Osteoblast (primary cell): ENCODE results near the gene MPI. TPM values are rescaled to one million over a fixed set of nuclear protein-coding genes. Genes with fewer than 3 reads are reported as not detected.

ENCODE experiments used
- DNase-seq: peaks from one replicate; pipeline ENCODE4 v3.0.0; 2011; ENCODE audit warnings: low spot score, mixed read lengths; ENCODE audit not compliant: insufficient read length; ENCODE audit errors: missing footprints
- H2AFZ ChIP-seq: 2 replicates; pipeline ENCODE4 v1.6.0; 2011; ENCODE audit warnings: mild to moderate bottlenecking, low read length
- H3K27ac ChIP-seq: 2 replicates; pipeline ENCODE4 v1.5.1; 2011; ENCODE audit warnings: mild to moderate bottlenecking, low read depth, low read length, moderate library complexity
- H3K27me3 ChIP-seq: 2 replicates; pipeline ENCODE4 v1.6.0; 2012; ENCODE audit warnings: mild to moderate bottlenecking, control low read depth, inconsistent platforms, low read length, moderate library complexity; ENCODE audit not compliant: insufficient read depth
- H3K36me3 ChIP-seq: 2 replicates; pipeline ENCODE4 v1.5.1; 2011; ENCODE audit warnings: mild to moderate bottlenecking, low read length, control low read depth, moderate library complexity; ENCODE audit not compliant: insufficient read depth
- H3K4me1 ChIP-seq: 2 replicates; pipeline ENCODE4 v1.5.1; 2011; ENCODE audit warnings: mild to moderate bottlenecking, low read length, control low read depth, moderate library complexity; ENCODE audit not compliant: insufficient read depth
- H3K4me2 ChIP-seq: 2 replicates; pipeline ENCODE4 v1.6.0; 2011; ENCODE audit warnings: mild to moderate bottlenecking, low read length; ENCODE audit not compliant: insufficient read depth
- H3K4me3 ChIP-seq: fragments of 200-600 bp; sonication (generic); 3 replicates; pipeline ENCODE4 v1.5.1; 2012; ENCODE audit warnings: mild to moderate bottlenecking, low read length, inconsistent platforms; ENCODE audit not compliant: insufficient read depth
- H3K79me2 ChIP-seq: 2 replicates; pipeline ENCODE4 v1.6.0; 2012; ENCODE audit warnings: mild to moderate bottlenecking, low read length, control low read depth, inconsistent platforms; ENCODE audit not compliant: insufficient read depth
- H3K9me3 ChIP-seq: 2 replicates; pipeline ENCODE4 v1.5.1; 2011; ENCODE audit warnings: low read depth, low read length, control low read depth
- H4K20me1 ChIP-seq: 2 replicates; pipeline ENCODE4 v1.6.0; 2012; ENCODE audit warnings: mild to moderate bottlenecking, low read length, control low read depth; ENCODE audit not compliant: insufficient read depth
- small RNA-seq: library from RNA; depleted of rRNA; stranded (forward); fragments of <200 nt; gene quantifications from one replicate; pipeline ENCODE3, GENCODE V24; 2012
- total RNA-seq: library from RNA; depleted of rRNA; stranded (reverse); fragments of >200 nt; gene quantifications from 2 replicates; pipeline ENCODE4 v1.2.3, GENCODE V29; 2012
- TF ChIP-seq, protein P1 (sequence below): IDR thresholded peaks from 2 replicates; pipeline ENCODE4 v1.5.1; 2011; ENCODE audit warnings: mild to moderate bottlenecking, low read depth, low read length, moderate library complexity; ENCODE audit errors: extremely low read depth

MPI gene
- total RNA-seq, 1 donor, result 54.3 TPM

- H3K27me3 ChIP-seq, result peaks cover 2% of the 10 kb centered on the region
- no peaks in the 10 kb centered on the region for H4K20me1 ChIP-seq
- H3K9me3 ChIP-seq, result no peaks in the 10 kb centered on the region
- no peak overlapping the region for H3K4me3 ChIP-seq
- no peaks in the 10 kb centered on the region for H3K79me2 ChIP-seq
- TF ChIP-seq, protein P1, sequence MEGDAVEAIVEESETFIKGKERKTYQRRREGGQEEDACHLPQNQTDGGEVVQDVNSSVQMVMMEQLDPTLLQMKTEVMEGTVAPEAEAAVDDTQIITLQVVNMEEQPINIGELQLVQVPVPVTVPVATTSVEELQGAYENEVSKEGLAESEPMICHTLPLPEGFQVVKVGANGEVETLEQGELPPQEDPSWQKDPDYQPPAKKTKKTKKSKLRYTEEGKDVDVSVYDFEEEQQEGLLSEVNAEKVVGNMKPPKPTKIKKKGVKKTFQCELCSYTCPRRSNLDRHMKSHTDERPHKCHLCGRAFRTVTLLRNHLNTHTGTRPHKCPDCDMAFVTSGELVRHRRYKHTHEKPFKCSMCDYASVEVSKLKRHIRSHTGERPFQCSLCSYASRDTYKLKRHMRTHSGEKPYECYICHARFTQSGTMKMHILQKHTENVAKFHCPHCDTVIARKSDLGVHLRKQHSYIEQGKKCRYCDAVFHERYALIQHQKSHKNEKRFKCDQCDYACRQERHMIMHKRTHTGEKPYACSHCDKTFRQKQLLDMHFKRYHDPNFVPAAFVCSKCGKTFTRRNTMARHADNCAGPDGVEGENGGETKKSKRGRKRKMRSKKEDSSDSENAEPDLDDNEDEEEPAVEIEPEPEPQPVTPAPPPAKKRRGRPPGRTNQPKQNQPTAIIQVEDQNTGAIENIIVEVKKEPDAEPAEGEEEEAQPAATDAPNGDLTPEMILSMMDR, result peak; percentile 99
- peaks cover 9% of the 10 kb centered on the region for H3K4me1 ChIP-seq
- peak overlapping the region; percentile 41 for H3K4me2 ChIP-seq
- no peak overlapping the region for H3K27ac ChIP-seq
- H3K36me3 ChIP-seq, result no peaks in the 10 kb centered on the region
- DNase-seq, result peak; percentile 94
- peak overlapping the region; percentile 45 for H2AFZ ChIP-seq
Observed at GRCh38 chr15:74950078-74950908, 60.5 kb downstream of the MPI start.

GRCh38 chr15:74951006-74951405, 61.2 kb downstream of the MPI start:
- no peak overlapping the region for H2AFZ ChIP-seq
- TF ChIP-seq, protein P1, result no peak
- DNase-seq, result no peak
- H3K4me3 ChIP-seq, result no peak overlapping the region
- no peaks in the 10 kb centered on the region for H4K20me1 ChIP-seq
- H3K4me2 ChIP-seq, result no peak overlapping the region
- no peaks in the 10 kb centered on the region for H3K36me3 ChIP-seq
- no peaks in the 10 kb centered on the region for H3K79me2 ChIP-seq
- H3K4me1 ChIP-seq, result peaks cover 9% of the 10 kb centered on the region
- peaks cover 9% of the 10 kb centered on the region for H3K27me3 ChIP-seq
- no peaks in the 10 kb centered on the region for H3K9me3 ChIP-seq
- no peak overlapping the region for H3K27ac ChIP-seq

Small RNA genes lying within 50 kb of the gene (small RNA-seq; reads per million reads assigned to genes)
- 1.6 reads per million, percentile 54 among the genes with 10 or more reads in this experiment for gene MIR6882

Other genes starting within 250 kb of the MPI start
- gene EDC3, start 194.0 kb upstream of the MPI start, total RNA-seq, result 9.8 and 11.2 TPM in 2 replicates
- 0.36 TPM in 1 of 2 replicates, not detected in the other for gene CYP1A1, start 164.5 kb upstream of the MPI start, total RNA-seq
- not detected in 2 replicates for gene CYP1A2, start 141.2 kb upstream of the MPI start, total RNA-seq
- gene CSK, start 108.0 kb upstream of the MPI start, total RNA-seq, result 30.6 and 31.5 TPM in 2 replicates
- under 0.01 TPM in 1 of 2 replicates, not detected in the other for gene LMAN1L, start 77.2 kb upstream of the MPI start, total RNA-seq
- not detected in 2 replicates for gene CPLX3, start 63.4 kb upstream of the MPI start, total RNA-seq
- 19.4 and 21.4 TPM in 2 replicates for gene ULK3, start 46.9 kb upstream of the MPI start, total RNA-seq
- 23.9 and 28.3 TPM in 2 replicates for gene SCAMP2, start 16.7 kb upstream of the MPI start, total RNA-seq
- gene FAM219B, start 16.8 kb downstream of the MPI start, total RNA-seq, result 36.6 and 46.3 TPM in 2 replicates
- 27.1 and 38.9 TPM in 2 replicates for gene COX5A, start 48.0 kb downstream of the MPI start, total RNA-seq
- 6.2 and 6.9 TPM in 2 replicates for gene RPP25, start 66.7 kb downstream of the MPI start, total RNA-seq
- gene SCAMP5, start 105.5 kb downstream of the MPI start, total RNA-seq, result 0.88 and 1.8 TPM in 2 replicates
- 5.6 and 6.5 TPM in 2 replicates for gene PPCDC, start 133.5 kb downstream of the MPI start, total RNA-seq